IMR-90 (cell line): ENCODE results near the gene ATP6V1F. TPM values are rescaled to one million over a fixed set of nuclear protein-coding genes. Genes with fewer than 3 reads are reported as not detected.

Experiments used
- ATAC-seq: fragments of 200-7000 bp; cut with Tn5 transposase; 2 replicates; pipeline ENCODE4 v1.9.1; 2020; ENCODE audit warnings: low read depth, mild to moderate bottlenecking, moderate library complexity
- BruUV-seq: library from RNA; stranded (reverse); fragments of 400-500 nt; replicated peaks from 2 replicates; lab custom pipeline; 2021; lab: Mats Ljungman, UMichigan
- CTCF ChIA-PET: fragments of 300-600 bp; formaldehyde crosslinking; extraction: SDS; loops from one replicate; lab custom pipeline; 2021; ENCODE audit warnings: antibody characterized with exemption; lab: Yijun Ruan, JAX
- POLR2A ChIA-PET: fragments of 300-600 bp; sonication (Branson Sonifier 250); formaldehyde crosslinking; loops from one replicate; lab custom pipeline; 2022; ENCODE audit warnings: antibody characterized with exemption; ENCODE audit not compliant: unreplicated experiment; lab: Charles Lee
- DNase-seq: peaks from one replicate; pipeline ENCODE4 v3.0.0; 2013
- H2AFZ ChIP-seq: replicated peaks from 2 replicates; pipeline ENCODE3; 2013; ENCODE audit warnings: low read length, mild to moderate bottlenecking; ENCODE audit not compliant: poor library complexity
- H2AK5ac ChIP-seq: 2 replicates; pipeline ENCODE4 v1.6.1; 2013; ENCODE audit warnings: low read depth, low read length, inconsistent platforms
- H2AK9ac ChIP-seq: replicated peaks from 2 replicates; pipeline ENCODE3; 2013; ENCODE audit warnings: mild to moderate bottlenecking, low read depth, low read length, moderate library complexity; ENCODE audit not compliant: poor library complexity
- H2BK120ac ChIP-seq: 2 replicates; pipeline ENCODE4 v1.6.1; 2013; ENCODE audit warnings: low read depth, low read length, inconsistent platforms
- H2BK15ac ChIP-seq: 3 replicates; pipeline ENCODE4 v1.6.1; 2013; ENCODE audit warnings: low read depth, low read length, inconsistent platforms
- H2BK20ac ChIP-seq: 2 replicates; pipeline ENCODE4 v1.6.1; 2013; ENCODE audit warnings: low read depth, mild to moderate bottlenecking, inconsistent platforms, low read length, moderate library complexity
- H2BK5ac ChIP-seq: 2 replicates; pipeline ENCODE4 v1.6.1; 2013; ENCODE audit warnings: mild to moderate bottlenecking, low read depth, low read length, inconsistent platforms; ENCODE audit not compliant: poor library complexity, severe bottlenecking
- H3K14ac ChIP-seq: replicated peaks from 2 replicates; pipeline ENCODE4 v1.6.1; 2013; ENCODE audit warnings: low read depth, low read length, inconsistent platforms
- H3K18ac ChIP-seq: 2 replicates; pipeline ENCODE4 v1.6.1; 2013; ENCODE audit warnings: low read depth, low read length, control low read depth
- H3K23ac ChIP-seq: 2 replicates; pipeline ENCODE4 v1.6.1; 2013; ENCODE audit warnings: low read depth, low read length, inconsistent platforms
- H3K27ac ChIP-seq: 2 replicates; pipeline ENCODE4 v1.5.1; 2013; ENCODE audit warnings: mild to moderate bottlenecking, control low read depth, low read length; ENCODE audit not compliant: insufficient read depth
- H3K27me3 ChIP-seq: 2 replicates; pipeline ENCODE4 v1.6.1; 2013; ENCODE audit warnings: low read length; ENCODE audit not compliant: control insufficient read depth, insufficient read depth
- H3K36me3 ChIP-seq: 2 replicates; pipeline ENCODE4 v1.6.1; 2013; ENCODE audit warnings: low read length, mixed read lengths; ENCODE audit not compliant: control insufficient read depth, insufficient read depth
- H3K4ac ChIP-seq: 2 replicates; pipeline ENCODE4 v1.6.1; 2013; ENCODE audit warnings: low read depth, low read length, inconsistent platforms
- H3K4me1 ChIP-seq: 2 replicates; pipeline ENCODE4 v1.6.1; 2013; ENCODE audit warnings: low read length, mixed read lengths; ENCODE audit not compliant: control insufficient read depth, insufficient read depth
- H3K4me2 ChIP-seq: 2 replicates; pipeline ENCODE4 v1.6.1; 2013; ENCODE audit warnings: low read depth, mild to moderate bottlenecking, control low read depth, low read length, moderate library complexity
- H3K4me3 ChIP-seq: 2 replicates; pipeline ENCODE4 v1.5.1; 2013; ENCODE audit warnings: low read depth, mild to moderate bottlenecking, control low read depth, low read length, moderate library complexity; ENCODE audit not compliant: insufficient read depth
- H3K56ac ChIP-seq: 2 replicates; pipeline ENCODE4 v1.6.1; 2013; ENCODE audit warnings: low read length, inconsistent platforms; ENCODE audit not compliant: insufficient read depth; ENCODE audit errors: extremely low read depth
- H3K79me1 ChIP-seq, 2 experiments: 2 replicates each; pipeline ENCODE4 v1.6.1; 2013; ENCODE audit warnings: low read length in 2 of 2, inconsistent platforms in 1 of 2, low read depth in 1 of 2
- H3K9ac ChIP-seq: 2 replicates; pipeline ENCODE4 v1.6.1; 2013; ENCODE audit warnings: low read depth, low read length, control low read depth
- H3K9me1 ChIP-seq: 2 replicates; pipeline ENCODE4 v1.6.1; 2013; ENCODE audit warnings: low read length, inconsistent platforms; ENCODE audit not compliant: insufficient read depth
- H3K9me3 ChIP-seq: 2 replicates; pipeline ENCODE4 v1.6.1; 2013; ENCODE audit warnings: low read length; ENCODE audit not compliant: control insufficient read depth, insufficient read depth
- H4K20me1 ChIP-seq: 2 replicates; pipeline ENCODE4 v1.6.1; 2013; ENCODE audit warnings: low read length, inconsistent platforms; ENCODE audit not compliant: insufficient read depth
- H4K5ac ChIP-seq: 2 replicates; pipeline ENCODE4 v1.6.1; 2013; ENCODE audit warnings: mild to moderate bottlenecking, low read depth, low read length, control low read depth
- H4K8ac ChIP-seq, 2 experiments: 2 replicates each; pipeline ENCODE4 v1.6.1; 2013; ENCODE audit warnings: low read depth in 2 of 2, low read length in 2 of 2, control low read depth in 1 of 2, inconsistent platforms in 1 of 2
- H4K91ac ChIP-seq: 2 replicates; pipeline ENCODE4 v1.6.1; 2013; ENCODE audit warnings: low read depth, low read length, inconsistent platforms; ENCODE audit not compliant: insufficient read depth
- BHLHE40 ChIP-seq: fragments of 150-350 bp; IDR thresholded peaks from 2 replicates; pipeline ENCODE4 v1.6.1; 2016; ENCODE audit warnings: mild to moderate bottlenecking, low read depth, low read length
- CEBPB ChIP-seq: IDR thresholded peaks from 2 replicates; pipeline ENCODE4 v1.6.1; 2012; ENCODE audit warnings: low read depth, low read length, improper control_type of control experiment
- CHD1 ChIP-seq: IDR thresholded peaks from 2 replicates; pipeline ENCODE4 v1.6.1; 2012; ENCODE audit warnings: low read depth, low read length, improper control_type of control experiment
- FOS ChIP-seq: fragments of 150-350 bp; IDR thresholded peaks from 2 replicates; pipeline ENCODE4 v1.6.1; 2016; ENCODE audit warnings: low read depth, low read length
- MAFK ChIP-seq: IDR thresholded peaks from 2 replicates; pipeline ENCODE4 v1.6.1; 2012; ENCODE audit warnings: low read depth, low read length, improper control_type of control experiment
- MAZ ChIP-seq: IDR thresholded peaks from 2 replicates; pipeline ENCODE4 v1.6.1; 2012; ENCODE audit warnings: low read depth, mild to moderate bottlenecking, low read length, improper control_type of control experiment, moderate library complexity, borderline replicate concordance
- MXI1 ChIP-seq: IDR thresholded peaks from 2 replicates; pipeline ENCODE4 v1.6.1; 2012; ENCODE audit warnings: low read depth, mild to moderate bottlenecking, low read length, moderate library complexity, borderline replicate concordance
- NFE2L2 ChIP-seq: fragments of 150-350 bp; IDR thresholded peaks from 2 replicates; pipeline ENCODE4 v1.6.1; 2016; ENCODE audit warnings: low read depth, mild to moderate bottlenecking, low read length
- POLR2A ChIP-seq: IDR thresholded peaks from 2 replicates; pipeline ENCODE4 v1.6.1; 2012; ENCODE audit warnings: mild to moderate bottlenecking, low read depth, low read length
- RAD21 ChIP-seq: IDR thresholded peaks from 2 replicates; pipeline ENCODE4 v1.6.1; 2012; ENCODE audit warnings: low read length, improper control_type of control experiment
- RCOR1 ChIP-seq: IDR thresholded peaks from 2 replicates; pipeline ENCODE4 v1.6.1; 2012; ENCODE audit warnings: mild to moderate bottlenecking, low read length, improper control_type of control experiment; ENCODE audit not compliant: insufficient replicate concordance
- SMC3 ChIP-seq: fragments of 150-350 bp; IDR thresholded peaks from 2 replicates; pipeline ENCODE4 v1.6.1; 2016; ENCODE audit warnings: low read depth, mild to moderate bottlenecking, antibody characterized with exemption, low read length, moderate library complexity
- WGBS, 2 experiments: methylation state at CpG; one replicate each; pipeline versions ENCODE4 v1.1.5 to v1.1.7; 2013; ENCODE audit warnings: missing lambda C conversion rate in 2 of 2; ENCODE audit not compliant: insufficient read length in 1 of 2; ENCODE audit errors: extremely low coverage in 2 of 2; 5-methylcytosine and 5-hydroxymethylcytosine counted together
- dilution Hi-C: fragments of 300-500 bp; cut with HindIII; formaldehyde crosslinking; loops from one replicate; pipeline ENCODE4 v1.14.3; 2018; ENCODE audit warnings: low sequenced_read_pairs; ENCODE audit not compliant: unreplicated experiment
- in situ Hi-C: fragments of 300-500 bp; cut with MboI; formaldehyde crosslinking; loops from 3 replicates; pipeline ENCODE4 v1.14.3; 2019; ENCODE audit warnings: low sequenced_read_pairs, inconsistent platforms, mixed read lengths
- intact Hi-C: fragments of 100-400 bp; cut with micrococcal nuclease; formaldehyde crosslinking; loops from 2 replicates; pipeline ENCODE4 v1.10.0; 2022
- polyA plus RNA-seq, 3 experiments: library from polyadenylated mRNA; depleted of rRNA; stranded (reverse); fragments of >200 nt; gene quantifications; 2 replicates each; pipeline ENCODE4 v1.2.3, GENCODE V29; 2012; ENCODE audit warnings: low replicate concordance in 1 of 3
- total RNA-seq: library from RNA; depleted of rRNA; stranded (reverse); fragments of >200 nt; gene quantifications from 2 replicates; pipeline ENCODE4 v1.2.3, GENCODE V29; 2012
- TF ChIP-seq, protein P1 (sequence below): fragments of 150-350 bp; IDR thresholded peaks from 2 replicates; pipeline ENCODE4 v1.6.1; 2017; ENCODE audit warnings: mild to moderate bottlenecking, antibody characterized with exemption, low read length, low read depth
- TF ChIP-seq, protein P2 (sequence below): fragments of 150-350 bp; IDR thresholded peaks from 2 replicates; pipeline ENCODE4 v1.6.1; 2016; ENCODE audit warnings: low read depth, mild to moderate bottlenecking, low read length, moderate library complexity, borderline replicate concordance
- TF ChIP-seq, protein P3 (sequence below): conservative IDR thresholded peaks from 2 replicates; pipeline ENCODE4 v1.5.1; 2012; ENCODE audit warnings: mild to moderate bottlenecking, low read depth, low read length, improper control_type of control experiment

ATP6V1F gene
- total and polyA plus RNA-seq, 2 of the 4 experiments (the other 2 are of a cell fraction): 104 to 321 TPM

DNA sequence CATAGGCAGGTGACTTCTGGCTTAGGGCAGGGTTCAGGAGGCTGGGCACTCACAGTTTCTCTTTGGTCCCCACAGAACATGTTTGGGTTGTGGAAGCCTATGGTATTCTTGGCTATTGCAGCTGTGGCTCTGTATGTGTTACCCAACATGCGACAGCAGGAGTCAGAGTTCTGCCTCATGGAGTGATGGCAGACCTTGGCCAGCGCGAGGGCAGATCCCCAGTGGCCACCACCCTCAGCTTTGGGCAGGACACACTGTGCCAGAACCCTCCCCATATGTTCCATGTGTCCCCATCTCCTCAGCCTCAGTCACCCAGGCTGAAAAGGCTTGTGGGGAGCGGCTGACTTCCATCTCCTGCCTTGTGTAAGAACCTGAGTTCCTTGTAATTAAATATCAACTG is 40.9 kb upstream of the ATP6V1F start:
- no peaks in the 10 kb centered on the region for H4K20me1 ChIP-seq
- TF ChIP-seq FOS (no peak), CHD1 (no peak), MXI1 (no peak), CEBPB (no peak), RAD21 (no peak), NFE2L2 (no peak), MAFK (no peak), BHLHE40 (no peak), MAZ (no peak), RCOR1 (no peak), POLR2A (no peak), SMC3 (no peak)
- TF ChIP-seq, protein P1, sequence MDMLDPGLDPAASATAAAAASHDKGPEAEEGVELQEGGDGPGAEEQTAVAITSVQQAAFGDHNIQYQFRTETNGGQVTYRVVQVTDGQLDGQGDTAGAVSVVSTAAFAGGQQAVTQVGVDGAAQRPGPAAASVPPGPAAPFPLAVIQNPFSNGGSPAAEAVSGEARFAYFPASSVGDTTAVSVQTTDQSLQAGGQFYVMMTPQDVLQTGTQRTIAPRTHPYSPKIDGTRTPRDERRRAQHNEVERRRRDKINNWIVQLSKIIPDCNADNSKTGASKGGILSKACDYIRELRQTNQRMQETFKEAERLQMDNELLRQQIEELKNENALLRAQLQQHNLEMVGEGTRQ: no peak
- TF ChIP-seq, protein P2, sequence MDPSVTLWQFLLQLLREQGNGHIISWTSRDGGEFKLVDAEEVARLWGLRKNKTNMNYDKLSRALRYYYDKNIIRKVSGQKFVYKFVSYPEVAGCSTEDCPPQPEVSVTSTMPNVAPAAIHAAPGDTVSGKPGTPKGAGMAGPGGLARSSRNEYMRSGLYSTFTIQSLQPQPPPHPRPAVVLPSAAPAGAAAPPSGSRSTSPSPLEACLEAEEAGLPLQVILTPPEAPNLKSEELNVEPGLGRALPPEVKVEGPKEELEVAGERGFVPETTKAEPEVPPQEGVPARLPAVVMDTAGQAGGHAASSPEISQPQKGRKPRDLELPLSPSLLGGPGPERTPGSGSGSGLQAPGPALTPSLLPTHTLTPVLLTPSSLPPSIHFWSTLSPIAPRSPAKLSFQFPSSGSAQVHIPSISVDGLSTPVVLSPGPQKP: no peak
- TF ChIP-seq, protein P3, sequence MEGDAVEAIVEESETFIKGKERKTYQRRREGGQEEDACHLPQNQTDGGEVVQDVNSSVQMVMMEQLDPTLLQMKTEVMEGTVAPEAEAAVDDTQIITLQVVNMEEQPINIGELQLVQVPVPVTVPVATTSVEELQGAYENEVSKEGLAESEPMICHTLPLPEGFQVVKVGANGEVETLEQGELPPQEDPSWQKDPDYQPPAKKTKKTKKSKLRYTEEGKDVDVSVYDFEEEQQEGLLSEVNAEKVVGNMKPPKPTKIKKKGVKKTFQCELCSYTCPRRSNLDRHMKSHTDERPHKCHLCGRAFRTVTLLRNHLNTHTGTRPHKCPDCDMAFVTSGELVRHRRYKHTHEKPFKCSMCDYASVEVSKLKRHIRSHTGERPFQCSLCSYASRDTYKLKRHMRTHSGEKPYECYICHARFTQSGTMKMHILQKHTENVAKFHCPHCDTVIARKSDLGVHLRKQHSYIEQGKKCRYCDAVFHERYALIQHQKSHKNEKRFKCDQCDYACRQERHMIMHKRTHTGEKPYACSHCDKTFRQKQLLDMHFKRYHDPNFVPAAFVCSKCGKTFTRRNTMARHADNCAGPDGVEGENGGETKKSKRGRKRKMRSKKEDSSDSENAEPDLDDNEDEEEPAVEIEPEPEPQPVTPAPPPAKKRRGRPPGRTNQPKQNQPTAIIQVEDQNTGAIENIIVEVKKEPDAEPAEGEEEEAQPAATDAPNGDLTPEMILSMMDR: no peak
- no peak overlapping the region for H3K23ac ChIP-seq
- intact Hi-C loops (no loop called here), dilution Hi-C loops (no loop called here), in situ Hi-C loops (no loop called here)
- H2AFZ ChIP-seq: no peak overlapping the region
- H3K9ac ChIP-seq: no peak overlapping the region
- peaks cover 2% of the 10 kb centered on the region; the same call in 1 of the 2 replicates for H3K4me1 ChIP-seq
- DNase-seq (no peak), ATAC-seq (no peak)
- no peak overlapping the region for H3K18ac ChIP-seq
- H3K4me3 ChIP-seq: no peak overlapping the region
- H3K27ac ChIP-seq: no peak overlapping the region
- H3K4ac ChIP-seq: no peak overlapping the region
- H4K8ac ChIP-seq: no peak overlapping the region
- no peak overlapping the region for H2BK20ac ChIP-seq
- no peak overlapping the region for H3K14ac ChIP-seq
- H2AK5ac ChIP-seq: no peak overlapping the region
- ChIA-PET CTCF (interaction anchor here (0.7 kb wide), 1 partner anchor 47 kb away, joined by 3 read pairs; no protein-coding TSS in a partner anchor), POLR2A (no interaction called here)
- H2BK120ac ChIP-seq: no peak overlapping the region
- no peak overlapping the region for H2AK9ac ChIP-seq
- no peak overlapping the region for H3K56ac ChIP-seq
- no peak overlapping the region for H3K4me2 ChIP-seq
- no peak overlapping the region for H4K91ac ChIP-seq
- no peaks in the 10 kb centered on the region for H3K36me3 ChIP-seq
- no peak overlapping the region for H2BK15ac ChIP-seq
- peaks cover 6% of the 10 kb centered on the region for H3K9me1 ChIP-seq
- H4K5ac ChIP-seq: no peak overlapping the region
- no peaks in the 10 kb centered on the region for H3K9me3 ChIP-seq
- H3K79me1 ChIP-seq: peaks cover 0 to 3% of the 10 kb centered on the region in 2 experiments; a peak in 3 of 4 replicates
- no peaks in the 10 kb centered on the region for H3K27me3 ChIP-seq
- H2BK5ac ChIP-seq: no peak overlapping the region
- 100% methylated on average over 1 of the region's 4 CpGs; no CpG with 5 or more reads in 1 of the 2 experiments for WGBS, 2 experiments
- no TSS peak for BruUV-seq
